ENCODE data around the gene GCC2. TPM values are rescaled to one million over a fixed set of nuclear protein-coding genes. Genes with fewer than 3 reads are reported as not detected.
"Not testable (repeated sequence)": the region's sequence is repeated elsewhere in the genome, so short reads cannot be mapped to it uniquely, and the experiment has no call there.

Gene GCC2
- total and polyA plus RNA-seq, 2 donors (not counting 3 experiments of a cell fraction or from before 2014, with no cell fraction given): 4.1 to 38.7 TPM

DNA sequence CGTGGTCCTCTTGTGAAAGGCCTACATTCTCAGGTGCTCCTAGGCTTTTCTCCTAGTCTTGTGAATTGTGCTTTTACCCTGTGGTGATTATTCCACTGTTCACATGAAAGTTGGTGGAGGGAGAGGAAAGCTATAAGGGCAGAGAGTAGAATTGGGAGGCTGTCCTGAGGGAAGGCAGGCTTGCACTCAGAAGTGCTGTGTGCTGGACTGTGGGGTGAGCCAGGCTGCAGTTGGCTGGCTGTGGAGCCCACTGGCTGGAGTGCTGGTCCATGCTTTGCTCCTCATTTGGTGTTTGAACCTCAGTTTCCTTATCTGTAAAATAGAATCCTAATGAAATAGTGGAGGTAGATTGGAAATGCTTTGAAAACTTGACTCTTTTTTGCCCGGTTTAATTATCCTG, 106.6 kb downstream of the GCC2 start:
- Histone ChIP-seq H3K9me1 (replicated peaks; ENCODE audit: control insufficient read depth, extremely low read depth, insufficient read depth, low read length) (no peaks in the 10 kb centered on the region), H3K27ac (ENCODE audit: insufficient read depth, low read depth, low read length) (no peak overlapping the region), H3K36me3 (ENCODE audit: control insufficient read depth in 2 of 2, extremely low read depth in 1 of 2, insufficient read depth in 2 of 2, low read length in 2 of 2) (no peaks in the 10 kb centered on the region), H3K4me2 (ENCODE audit: insufficient read depth, low read length) (no peak overlapping the region), H3K9me3 (replicated peaks; ENCODE audit: control insufficient read depth, insufficient read depth, low read length) (no peaks in the 10 kb centered on the region), H4K20me1 (replicated peaks; ENCODE audit: control insufficient read depth, extremely low read depth, insufficient read depth, low read length) (no peaks in the 10 kb centered on the region), H3K27me3 (ENCODE audit: control insufficient read depth in 2 of 2, insufficient read depth in 2 of 2, low read length in 2 of 2) (no peaks in the 10 kb centered on the region), H3K4me3 (replicated peaks in 1 of 3; ENCODE audit: insufficient read depth in 1 of 3, low read depth in 1 of 3, low read length in 3 of 3) (no peak overlapping the region), H3K4me1 (ENCODE audit: control insufficient read depth, extremely low read depth, insufficient read depth, low read length) (peaks cover 18% of the 10 kb centered on the region), H3K79me2 (ENCODE audit: control insufficient read depth, insufficient read depth, low read length) (peaks cover 63% of the 10 kb centered on the region), H2AFZ (ENCODE audit: low read depth, low read length) (no peak overlapping the region), H3K9ac (replicated peaks; ENCODE audit: extremely low read depth, insufficient read depth, low read length) (no peak overlapping the region)
- CTCF ChIA-PET: interaction anchor here (4.2 kb wide), 1 partner anchor 29 kb away, joined by 13 read pairs; no protein-coding TSS in a partner anchor
- dilution Hi-C loops (cut with MboI; ENCODE audit: extremely low pct_ligation_motif_present, low sequenced_read_pairs) (no loop called here), intact Hi-C loops (cut with micrococcal nuclease) (no loop called here)
- FAIRE-seq: no peak
- POLR2A ChIA-PET: no interaction called here
- TF ChIP-seq EZH2 (IDR thresholded peaks at IDR 0.05; ENCODE audit: borderline replicate concordance, low read depth, low read length, severe bottlenecking): no peak
- no peak for TF ChIP-seq GATA2 (IDR thresholded peaks at IDR 0.05; ENCODE audit: insufficient read depth, insufficient read length, low read depth, low read length)
- no peak for TF ChIP-seq JUN (IDR thresholded peaks at IDR 0.05; ENCODE audit: borderline replicate concordance, insufficient read depth, insufficient read length, low read depth)
- TF ChIP-seq POLR2AphosphoS5 (IDR thresholded peaks at IDR 0.05; ENCODE audit: insufficient read depth, low read depth, low read length): no peak
- no peak for TF ChIP-seq MYC (IDR thresholded peaks at IDR 0.05; ENCODE audit: low read depth, low read length)
- TF ChIP-seq POLR2A (IDR thresholded peaks at IDR 0.05; ENCODE audit: low read depth, low read length): no peak
- TF ChIP-seq, protein P1, sequence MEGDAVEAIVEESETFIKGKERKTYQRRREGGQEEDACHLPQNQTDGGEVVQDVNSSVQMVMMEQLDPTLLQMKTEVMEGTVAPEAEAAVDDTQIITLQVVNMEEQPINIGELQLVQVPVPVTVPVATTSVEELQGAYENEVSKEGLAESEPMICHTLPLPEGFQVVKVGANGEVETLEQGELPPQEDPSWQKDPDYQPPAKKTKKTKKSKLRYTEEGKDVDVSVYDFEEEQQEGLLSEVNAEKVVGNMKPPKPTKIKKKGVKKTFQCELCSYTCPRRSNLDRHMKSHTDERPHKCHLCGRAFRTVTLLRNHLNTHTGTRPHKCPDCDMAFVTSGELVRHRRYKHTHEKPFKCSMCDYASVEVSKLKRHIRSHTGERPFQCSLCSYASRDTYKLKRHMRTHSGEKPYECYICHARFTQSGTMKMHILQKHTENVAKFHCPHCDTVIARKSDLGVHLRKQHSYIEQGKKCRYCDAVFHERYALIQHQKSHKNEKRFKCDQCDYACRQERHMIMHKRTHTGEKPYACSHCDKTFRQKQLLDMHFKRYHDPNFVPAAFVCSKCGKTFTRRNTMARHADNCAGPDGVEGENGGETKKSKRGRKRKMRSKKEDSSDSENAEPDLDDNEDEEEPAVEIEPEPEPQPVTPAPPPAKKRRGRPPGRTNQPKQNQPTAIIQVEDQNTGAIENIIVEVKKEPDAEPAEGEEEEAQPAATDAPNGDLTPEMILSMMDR (IDR thresholded peaks at IDR 0.05; ENCODE audit: extremely low read depth in 1 of 2, insufficient read depth in 1 of 2, low read depth in 1 of 2, low read length in 2 of 2): no peak
- no peak for TF ChIP-seq MAX (IDR thresholded peaks at IDR 0.05; ENCODE audit: insufficient read depth, insufficient read length)
- TF ChIP-seq FOS (IDR thresholded peaks at IDR 0.05; ENCODE audit: borderline replicate concordance, insufficient read depth, low read length): no peak
- no TSS peak for BruUV-seq (replicated peaks)
- DNase-seq (ENCODE audit: low read depth, low spot score): no peak

DNA sequence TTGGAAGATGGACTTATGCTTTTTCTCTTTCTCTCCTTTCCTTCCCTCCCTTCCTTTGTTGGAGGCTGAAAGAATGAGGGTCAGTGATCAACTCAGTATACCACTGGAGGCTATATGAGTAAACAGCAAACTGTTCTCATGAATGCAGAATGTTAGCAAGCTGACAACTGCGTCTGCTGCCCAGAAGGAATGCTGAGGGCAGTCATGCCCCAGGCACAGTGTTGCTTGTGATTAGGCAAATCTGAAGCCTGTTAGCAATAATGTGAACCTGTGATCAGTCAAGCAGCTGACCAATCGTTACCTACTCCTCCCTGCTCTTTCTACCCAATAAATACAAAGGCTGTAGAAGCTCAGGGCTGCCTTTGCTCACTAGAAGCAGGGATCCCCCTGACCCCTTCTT, 107.6 kb downstream of the GCC2 start:
- H3K9ac ChIP-seq (replicated peaks; ENCODE audit: extremely low read depth, insufficient read depth, low read length); H3K27me3 ChIP-seq (ENCODE audit: control insufficient read depth in 2 of 2, insufficient read depth in 2 of 2, low read length in 2 of 2); H3K36me3 ChIP-seq (ENCODE audit: control insufficient read depth in 2 of 2, extremely low read depth in 1 of 2, insufficient read depth in 2 of 2, low read length in 2 of 2); DNase-seq (ENCODE audit: low read depth, low spot score); FAIRE-seq; intact Hi-C loops (cut with micrococcal nuclease); H4K20me1 ChIP-seq (replicated peaks; ENCODE audit: control insufficient read depth, extremely low read depth, insufficient read depth, low read length); H2AFZ ChIP-seq (ENCODE audit: low read depth, low read length); H3K4me2 ChIP-seq (ENCODE audit: insufficient read depth, low read length); H3K27ac ChIP-seq (ENCODE audit: insufficient read depth, low read depth, low read length); POLR2A ChIA-PET; H3K9me3 ChIP-seq (replicated peaks; ENCODE audit: control insufficient read depth, insufficient read depth, low read length); H3K4me3 ChIP-seq (replicated peaks in 1 of 3; ENCODE audit: insufficient read depth in 1 of 3, low read depth in 1 of 3, low read length in 3 of 3); BruUV-seq (replicated peaks); dilution Hi-C loops (cut with MboI; ENCODE audit: extremely low pct_ligation_motif_present, low sequenced_read_pairs); H3K9me1 ChIP-seq (replicated peaks; ENCODE audit: control insufficient read depth, extremely low read depth, insufficient read depth, low read length): not testable (repeated sequence)
- Histone ChIP-seq H3K4me1 (ENCODE audit: control insufficient read depth, extremely low read depth, insufficient read depth, low read length) (peaks cover 18% of the 10 kb centered on the region), H3K79me2 (ENCODE audit: control insufficient read depth, insufficient read depth, low read length) (peaks cover 69% of the 10 kb centered on the region)
- CTCF ChIA-PET: interaction anchor here (4.2 kb wide), 1 partner anchor 28 kb away, joined by 13 read pairs; no protein-coding TSS in a partner anchor
